Tongue (tissue), 1 donor: ENCODE results near the gene SUCNR1. TPM values are rescaled to one million over a fixed set of nuclear protein-coding genes. Genes with fewer than 3 reads are reported as not detected.

Experiments
- total RNA-seq: library from RNA; depleted of rRNA; stranded (reverse); fragments of >200 nt; gene quantifications from one replicate; pipeline ENCODE4 v1.2.3, GENCODE V29; 2014

The SUCNR1 gene
- total RNA-seq, 1 donor from 2014 or later: 0.10 TPM

Other genes with a start within 250 kb of the SUCNR1 start
- gene AADACL2, start 139.7 kb upstream of the SUCNR1 start, total RNA-seq: 2.7 TPM
- 5.1 TPM for gene AADAC, start 59.5 kb upstream of the SUCNR1 start, total RNA-seq